Raji (cell line): ENCODE results near the gene RBMS2.

Experiments
- POLR2A ChIP-seq: IDR thresholded peaks from 2 replicates; pipeline ENCODE4 v1.6.1; 2011; ENCODE audit warnings: low read depth, low read length, control low read depth; ENCODE audit not compliant: insufficient read depth

The RBMS2 gene, protein sequence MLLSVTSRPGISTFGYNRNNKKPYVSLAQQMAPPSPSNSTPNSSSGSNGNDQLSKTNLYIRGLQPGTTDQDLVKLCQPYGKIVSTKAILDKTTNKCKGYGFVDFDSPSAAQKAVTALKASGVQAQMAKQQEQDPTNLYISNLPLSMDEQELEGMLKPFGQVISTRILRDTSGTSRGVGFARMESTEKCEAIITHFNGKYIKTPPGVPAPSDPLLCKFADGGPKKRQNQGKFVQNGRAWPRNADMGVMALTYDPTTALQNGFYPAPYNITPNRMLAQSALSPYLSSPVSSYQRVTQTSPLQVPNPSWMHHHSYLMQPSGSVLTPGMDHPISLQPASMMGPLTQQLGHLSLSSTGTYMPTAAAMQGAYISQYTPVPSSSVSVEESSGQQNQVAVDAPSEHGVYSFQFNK

DNA sequence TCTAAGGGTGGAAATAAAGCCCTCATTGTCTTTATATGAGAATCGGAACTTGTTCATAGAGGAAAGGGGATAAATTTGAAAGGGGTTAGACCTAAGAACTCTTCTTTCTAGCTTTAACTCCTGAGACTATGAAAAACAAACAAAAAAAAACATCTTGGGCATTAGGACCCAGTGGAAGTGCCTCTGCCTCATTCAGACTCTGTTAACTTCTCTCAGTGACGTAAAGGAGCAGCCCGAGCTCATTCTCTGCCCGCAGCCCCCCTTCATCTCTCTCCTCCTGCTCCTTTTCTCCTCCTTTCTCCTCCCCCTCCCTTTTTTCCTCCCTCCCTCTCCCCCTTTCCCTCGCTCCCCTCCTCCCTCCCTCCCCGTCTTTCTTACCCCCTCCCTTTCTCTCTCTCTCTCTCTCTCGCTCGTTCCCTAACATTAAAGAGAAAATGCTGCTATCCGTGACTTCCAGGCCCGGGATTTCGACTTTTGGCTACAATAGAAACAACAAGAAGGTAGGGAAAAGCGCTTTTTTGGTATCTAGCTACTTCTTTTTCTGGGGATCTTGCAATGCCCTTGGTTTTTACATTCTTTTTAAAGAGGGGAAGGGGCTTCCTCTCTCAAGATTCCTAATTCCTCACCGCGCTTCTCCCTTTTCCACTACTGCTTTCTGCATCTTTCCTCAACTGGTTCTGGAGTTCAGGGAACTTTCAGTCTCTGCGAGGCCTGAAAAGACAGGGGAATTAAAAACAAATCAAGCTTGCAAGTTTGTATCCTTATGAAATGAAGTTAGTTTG lies at the start of gene RBMS2:
RBMS2 (plus strand) TSS at position 231 of the 782 bp plus-strand sequence; CDS start at position 435, 204 bp downstream.
- TF ChIP-seq POLR2A: 0 out of 2 replicates have a peak, but pooled peaks have one; percentile 17

DNA sequence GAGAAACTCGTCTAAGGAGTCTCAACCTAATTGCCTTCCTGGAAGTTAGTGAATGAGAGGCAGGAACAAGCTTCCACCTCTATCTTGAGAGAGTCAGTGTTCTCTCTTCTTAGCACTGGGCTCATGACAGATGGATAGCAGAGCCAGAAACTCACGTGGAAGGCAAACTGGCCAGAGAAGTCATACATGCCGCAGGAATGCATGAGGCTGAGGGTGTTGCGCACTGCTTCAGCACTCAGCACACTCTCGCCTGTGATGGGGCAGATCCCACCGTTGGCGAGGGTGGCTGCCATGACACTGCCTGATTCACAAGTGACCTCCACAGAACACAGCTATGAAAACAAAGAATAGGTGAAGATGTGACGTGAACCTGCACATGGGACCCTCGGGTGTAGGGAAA lies 47.2 kb upstream of the RBMS2 start:
- TF ChIP-seq POLR2A: peak; percentile 25; the same call in 1 of the 2 replicates

DNA sequence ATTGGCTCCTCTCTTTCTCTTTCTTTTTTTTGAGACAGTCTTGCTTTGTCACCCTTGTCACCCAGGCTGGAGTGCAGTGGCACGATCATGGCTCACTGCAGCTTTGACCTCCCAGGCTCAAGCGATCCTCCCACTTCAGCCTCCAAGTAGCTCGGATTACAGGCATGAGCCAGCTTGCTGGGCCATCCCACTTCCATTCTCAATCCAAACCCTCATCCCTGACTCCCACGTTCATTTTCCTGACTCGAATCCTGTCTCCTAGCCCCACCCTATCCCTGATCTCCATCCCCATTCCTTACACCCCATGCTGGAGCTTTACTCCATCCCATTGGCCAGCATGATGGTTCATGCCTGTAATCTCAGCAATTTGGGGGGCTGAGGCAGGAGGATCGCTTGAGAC lies 45.5 kb upstream of the RBMS2 start:
- TF ChIP-seq POLR2A: no peak

DNA sequence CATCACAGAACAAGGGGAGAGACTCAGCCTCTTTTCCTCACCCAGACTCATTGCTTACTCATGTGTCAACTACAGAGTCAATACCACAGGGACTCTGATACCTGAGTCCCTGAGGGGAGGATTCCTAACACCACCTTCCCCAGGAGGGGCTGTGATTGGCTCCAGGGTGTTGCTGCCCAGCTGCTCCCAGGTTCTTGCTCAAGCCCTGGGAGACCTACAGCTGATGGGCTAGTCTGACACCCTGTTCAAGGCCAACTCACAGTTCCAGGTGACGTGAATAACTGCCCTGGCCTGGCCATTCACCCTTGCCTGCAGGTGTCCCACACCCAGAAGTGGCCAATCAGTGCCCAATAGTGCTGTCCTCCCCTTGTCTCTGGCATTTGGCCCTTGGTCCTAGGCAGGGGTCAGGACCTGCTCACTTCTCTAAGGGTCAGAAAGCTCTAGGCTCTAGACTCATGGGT lies 44.6 kb upstream of the RBMS2 start:
- no peak for TF ChIP-seq POLR2A

DNA sequence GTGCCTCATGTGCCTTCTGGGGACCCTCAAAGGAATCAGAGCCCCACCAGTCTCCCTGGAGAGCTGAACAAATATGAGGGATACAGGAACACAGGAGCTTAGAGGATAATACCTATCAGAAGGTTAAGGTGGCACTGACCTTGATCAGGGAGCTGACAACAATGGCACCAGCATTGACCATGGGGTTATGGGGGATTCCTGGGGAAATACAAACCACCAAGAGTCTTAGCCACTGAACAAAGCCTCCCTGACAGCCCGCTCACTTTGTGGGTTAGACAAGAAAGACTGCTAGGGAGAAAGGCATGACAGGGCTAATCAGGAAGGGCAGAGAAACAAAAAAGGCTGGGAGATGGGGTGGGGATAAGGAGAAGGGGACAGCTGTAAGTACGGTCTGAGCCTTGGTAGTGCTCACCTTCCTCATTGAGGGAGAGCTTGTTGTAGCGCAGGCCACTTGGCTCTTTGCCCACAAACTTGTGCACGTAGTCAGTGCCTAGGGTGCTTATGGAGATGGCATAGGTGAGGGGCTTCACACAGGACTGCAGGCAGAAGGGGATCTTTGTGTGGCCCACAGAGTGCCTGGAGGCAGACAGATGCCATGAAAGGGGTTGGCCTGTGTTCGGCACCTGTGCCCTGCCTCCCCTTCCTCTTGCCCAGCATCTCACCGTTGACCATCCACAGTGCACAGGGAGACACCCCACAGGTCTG lies 43.9 kb upstream of the RBMS2 start:
- no peak for TF ChIP-seq POLR2A

DNA sequence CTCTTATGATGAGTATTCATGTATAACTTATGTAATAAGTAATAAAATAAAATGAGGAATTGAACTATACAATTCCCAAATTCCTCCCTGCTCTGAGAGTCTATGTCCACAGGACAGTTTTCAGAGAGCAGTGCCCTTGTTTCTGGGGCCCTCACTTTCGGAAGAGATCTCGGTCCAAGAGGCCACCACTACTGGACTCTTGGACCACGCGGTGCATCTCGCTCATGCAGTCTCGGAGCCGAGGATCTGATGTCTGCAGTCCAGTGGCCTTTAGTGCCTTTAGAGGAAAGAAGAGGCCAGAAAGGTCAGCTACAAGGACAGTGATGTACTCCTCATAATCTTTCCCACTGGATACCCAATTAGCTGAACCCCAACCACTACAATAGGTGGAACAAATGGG lies 42.0 kb upstream of the RBMS2 start:
- no peak for TF ChIP-seq POLR2A

DNA sequence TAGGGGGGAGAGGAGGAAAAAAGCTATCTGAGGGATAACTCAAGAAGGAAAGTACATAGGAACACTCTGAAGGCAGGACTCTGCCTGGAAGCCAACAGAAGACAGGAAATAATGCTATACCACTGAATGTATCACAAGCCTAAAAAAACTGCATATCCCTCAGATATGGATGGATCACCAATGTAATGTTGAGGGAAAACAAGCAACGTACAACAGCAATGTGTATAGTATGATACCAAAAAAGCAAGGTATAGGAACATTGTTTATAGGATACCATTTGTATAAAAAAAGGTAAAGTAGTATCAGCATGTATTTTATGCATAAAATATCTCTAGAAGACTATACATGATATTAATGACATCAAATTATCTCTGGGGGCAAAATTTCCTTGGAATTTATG lies 37.1 kb upstream of the RBMS2 start:
- TF ChIP-seq POLR2A: no peak

DNA sequence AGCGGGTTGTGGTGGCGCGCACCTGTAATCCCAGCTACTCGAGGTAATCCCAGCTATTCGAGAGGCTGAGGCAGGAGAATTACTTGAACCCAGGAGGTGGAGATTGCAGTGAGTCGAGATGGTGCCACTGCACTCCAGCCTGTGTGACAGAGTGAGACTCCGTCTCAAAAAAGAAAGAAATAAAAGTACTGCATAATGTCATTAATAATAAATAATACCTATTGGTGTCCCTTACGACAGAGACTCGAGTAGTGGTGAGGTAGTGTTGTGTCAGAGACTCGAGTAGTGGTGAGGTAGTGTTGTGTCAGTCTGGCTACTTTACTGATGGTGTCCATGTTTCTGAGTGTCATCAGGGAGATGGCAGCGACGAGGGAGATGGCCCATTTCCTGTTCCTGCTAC lies 34.9 kb upstream of the RBMS2 start:
- TF ChIP-seq POLR2A: no peak

DNA sequence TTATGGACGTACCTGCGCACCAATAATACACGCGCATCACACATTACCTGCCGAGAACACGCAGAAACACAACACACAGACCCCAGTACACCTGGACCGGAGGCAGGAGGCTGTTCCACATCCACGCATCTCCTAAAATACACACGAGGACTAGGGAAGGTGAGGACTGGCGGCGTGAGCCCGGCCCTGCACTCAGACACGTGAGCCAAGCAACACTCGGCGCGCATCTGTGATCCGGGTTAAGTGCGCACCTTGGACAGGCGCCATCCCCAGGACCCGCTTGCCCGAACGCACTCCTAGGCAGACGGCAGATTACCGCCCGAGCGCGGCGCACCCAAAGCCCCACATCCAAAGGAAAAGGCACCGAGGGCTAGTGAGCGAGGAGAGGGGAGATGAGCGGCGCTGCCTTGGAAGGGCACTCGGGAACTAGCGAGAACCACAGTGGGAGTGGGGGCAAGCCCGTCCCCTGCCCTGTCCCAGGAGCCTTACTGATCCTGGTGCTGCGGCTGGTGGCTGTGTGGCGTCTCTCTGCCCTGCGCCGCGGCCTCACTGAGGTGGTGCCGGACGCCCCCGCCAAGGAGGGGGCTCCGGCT lies 34.1 kb upstream of the RBMS2 start:
- TF ChIP-seq POLR2A: no peak

DNA sequence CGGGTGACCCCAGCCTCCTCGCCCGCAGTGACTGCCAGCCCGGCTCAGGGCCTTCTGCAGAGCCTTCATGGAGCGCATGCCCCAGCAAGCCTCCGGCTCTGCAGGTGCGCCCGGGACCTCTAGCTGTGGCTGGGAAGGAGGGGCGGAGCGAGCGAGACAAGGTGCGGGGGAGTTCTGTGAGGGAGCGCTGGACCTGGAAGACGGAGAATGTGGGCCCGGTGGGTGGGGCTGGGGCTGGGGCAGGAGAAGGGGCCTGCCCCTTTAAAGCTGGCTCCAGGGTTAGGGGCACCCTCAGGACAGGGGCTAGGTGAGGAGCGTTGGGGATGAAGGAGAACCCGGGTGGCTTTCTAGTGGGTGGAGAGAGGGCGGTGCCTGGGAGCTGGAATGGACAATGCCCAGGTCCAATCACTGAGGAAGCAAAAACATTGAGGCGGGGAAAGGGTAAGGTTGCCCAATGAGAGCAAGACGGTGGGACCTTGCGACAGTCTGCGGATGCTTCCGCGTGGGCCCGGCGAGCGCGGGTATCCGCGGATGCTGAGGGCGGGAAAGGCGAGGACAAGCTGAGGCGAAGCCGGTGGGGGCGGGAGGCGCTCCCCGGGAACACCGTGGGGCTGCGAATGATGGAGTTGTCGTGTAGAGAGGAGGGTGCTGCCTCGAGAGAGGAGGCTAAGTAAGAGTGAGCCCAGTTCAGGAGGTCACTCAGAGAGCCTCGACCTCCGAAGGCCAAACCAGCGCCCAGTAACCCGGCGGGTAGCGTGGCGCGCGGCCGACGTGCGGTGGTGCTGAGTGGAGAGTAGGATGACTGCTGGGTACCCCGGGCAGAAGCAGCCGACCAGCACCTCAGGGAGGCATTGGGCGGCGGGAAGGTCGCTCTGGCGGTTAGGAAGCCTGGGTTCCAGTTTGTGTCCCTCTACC lies 33.3 kb upstream of the RBMS2 start, which contains the start of gene GLS2:
GLS2 (minus strand) TSS at position 121 of the 915 bp plus-strand sequence; CDS start at position 78, 43 bp downstream.
- no peak for TF ChIP-seq POLR2A

DNA sequence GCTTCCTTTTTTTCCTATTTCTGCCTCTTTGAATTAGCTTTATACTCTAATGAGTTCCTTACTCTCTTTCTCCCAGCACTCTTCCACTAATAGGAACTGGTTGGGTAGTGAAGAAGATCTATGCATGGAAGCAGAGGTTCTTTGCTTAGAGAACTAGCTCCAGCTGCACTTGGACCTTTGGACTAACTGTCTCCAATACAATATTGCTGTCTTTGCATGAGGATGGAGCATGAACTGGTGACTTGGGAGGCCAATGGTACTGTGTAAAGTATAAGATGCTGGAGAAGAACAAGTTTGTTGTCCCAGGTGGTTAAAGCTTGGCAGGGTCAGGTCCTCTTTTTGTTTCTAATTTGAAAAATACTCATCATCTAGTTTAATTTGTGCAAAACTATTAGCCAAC lies 31.3 kb upstream of the RBMS2 start:
- TF ChIP-seq POLR2A: no peak

DNA sequence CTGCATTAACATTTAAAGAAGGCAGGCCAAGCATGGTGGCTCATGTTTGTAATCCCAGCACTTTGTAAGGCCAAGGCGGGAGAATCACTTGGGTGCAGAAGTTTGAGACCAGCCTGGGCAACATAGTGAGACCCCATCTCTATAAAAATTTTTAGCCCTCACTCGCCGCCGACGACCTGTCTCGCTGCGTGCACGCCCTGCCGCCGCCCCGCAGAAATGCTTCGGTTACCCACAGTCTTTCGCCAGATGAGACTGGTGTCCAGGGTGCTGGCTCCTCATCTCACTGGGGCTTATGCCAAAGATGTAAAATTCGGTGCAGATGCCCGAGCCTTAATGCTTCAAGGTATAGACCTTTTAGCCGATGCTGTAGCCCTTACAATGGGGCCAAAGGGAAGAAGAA lies 10.8 kb upstream of the RBMS2 start:
- no peak for TF ChIP-seq POLR2A

DNA sequence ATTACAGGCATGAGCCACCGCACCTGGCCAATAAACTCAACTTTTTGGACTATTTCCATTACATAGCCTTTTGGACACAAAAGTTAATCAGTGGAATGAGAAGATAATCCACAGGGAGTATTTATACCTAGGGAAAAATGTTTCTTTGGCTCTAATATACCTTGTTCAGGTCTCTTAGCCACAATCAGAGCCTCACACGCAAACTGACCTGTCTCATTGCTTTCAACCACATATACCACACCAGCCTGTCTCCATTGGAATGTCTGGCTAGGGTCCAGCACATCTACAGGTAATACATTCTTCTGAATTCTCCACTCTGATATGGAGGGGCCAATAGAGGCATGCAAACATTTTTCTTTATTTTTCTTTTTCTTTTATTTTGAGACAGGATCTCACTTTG lies 3.8 kb upstream of the RBMS2 start:
- no peak for TF ChIP-seq POLR2A

DNA sequence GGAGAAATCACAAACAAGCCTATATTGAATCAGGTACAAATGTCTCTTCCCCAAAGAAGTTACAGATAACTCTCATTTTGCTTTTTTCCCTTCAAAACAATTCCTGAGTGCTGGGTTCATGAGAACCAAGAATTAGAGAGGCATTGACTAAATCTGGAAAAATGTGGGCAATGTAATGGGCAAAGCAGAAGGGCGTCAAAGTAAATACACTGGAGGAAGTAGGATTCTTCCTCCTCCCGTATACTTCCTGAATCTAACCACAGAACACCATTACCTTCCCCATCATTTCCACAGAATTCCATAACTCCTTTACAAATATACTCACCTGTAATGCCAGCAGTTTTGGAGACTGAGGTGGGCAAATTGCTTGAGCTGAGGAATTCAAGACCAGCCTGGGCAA lies 3.0 kb upstream of the RBMS2 start:
- no peak for TF ChIP-seq POLR2A

DNA sequence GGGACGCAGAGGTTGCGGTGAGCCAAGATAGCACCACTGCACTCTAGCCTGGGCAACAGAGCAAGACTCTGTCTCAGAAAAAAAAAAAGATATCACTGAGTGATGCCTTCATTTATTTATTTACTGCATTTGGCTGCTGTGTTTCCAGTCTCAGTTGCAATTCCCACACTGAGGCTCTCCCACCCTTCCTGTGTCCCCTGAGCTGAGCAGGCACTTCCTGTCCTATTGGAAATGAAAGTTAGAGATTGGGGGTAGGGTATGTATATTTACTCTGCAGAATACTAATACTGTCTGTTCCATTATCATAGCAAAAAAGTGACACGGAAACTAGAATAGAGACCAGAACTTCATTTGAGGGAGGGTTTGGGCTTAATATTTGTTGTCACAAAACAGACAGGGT lies 1.6 kb upstream of the RBMS2 start:
- no peak for TF ChIP-seq POLR2A

DNA sequence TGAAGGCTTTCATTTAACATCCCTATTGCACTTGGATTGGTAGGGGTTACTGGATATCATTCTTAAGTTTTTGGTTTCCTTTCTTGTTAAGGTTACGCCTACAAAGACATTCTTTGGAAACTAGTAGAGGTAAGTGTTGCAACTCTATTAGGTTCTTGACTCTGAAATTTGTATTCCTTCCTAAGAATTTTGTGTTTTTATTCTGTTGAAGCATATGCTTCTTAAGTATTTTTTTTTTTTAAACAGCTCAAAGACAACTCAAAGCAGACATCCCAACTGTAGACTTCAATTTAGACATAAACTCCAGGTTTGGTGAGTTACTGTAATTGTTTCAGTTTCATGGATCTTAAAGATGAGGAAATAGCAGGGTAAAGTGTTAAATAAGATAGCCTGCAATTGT lies 1.1 kb upstream of the RBMS2 start:
- no peak for TF ChIP-seq POLR2A
